ENCODE results near the gene L2HGDH. TPM values are rescaled to one million over a fixed set of nuclear protein-coding genes. Genes with fewer than 3 reads are reported as not detected.

Gene L2HGDH
- total and polyA plus RNA-seq, 10 of the 15 experiments (the other 5 are each of a cell fraction or from before 2014, with no cell fraction given): 2.6 to 18.3 (median 13.5) TPM

GRCh38 chr14:50231475-50232275 is 80.4 kb downstream of the L2HGDH start, which contains the start of gene SOS2 (continued):
- TF ChIP-seq CEBPB (IDR thresholded peaks at IDR 0.05; ENCODE audit: borderline replicate concordance in 1 of 2, low read depth in 2 of 2, low read length in 2 of 2) (no peak), MXI1 (IDR thresholded peaks at IDR 0.05; ENCODE audit: low read depth, low read length) (0 out of 2 replicates have a peak, but pooled peaks have one; percentile 9), PML (IDR thresholded peaks at IDR 0.05; ENCODE audit: low read length) (no peak), MAX (IDR thresholded peaks at IDR 0.05; ENCODE audit: low read depth, low read length) (0 out of 2 replicates have a peak, but pooled peaks have one; percentile 11), BCLAF1 (IDR thresholded peaks at IDR 0.05) (no peak), ZNF217 (IDR thresholded peaks at IDR 0.05) (0 out of 2 replicates have a peak, but pooled peaks have one; percentile 57), CBX5 (IDR thresholded peaks at IDR 0.05; ENCODE audit: low read depth) (no peak), BRCA1 (IDR thresholded peaks at IDR 0.05; ENCODE audit: low read depth, low read length) (no peak), PBX3 (IDR thresholded peaks at IDR 0.05; ENCODE audit: insufficient replicate concordance, low read depth, low read length) (no peak), STAT1 (conservative IDR thresholded peaks at IDR 0.05) (0 out of 2 replicates have a peak, but pooled peaks have one; percentile 19), ATF7 (IDR thresholded peaks at IDR 0.05; ENCODE audit: low read depth) (no peak), JUND (IDR thresholded peaks at IDR 0.05; ENCODE audit: low read depth, low read length) (no peak), IKZF1 (conservative IDR thresholded peaks at IDR 0.05) (peak; percentile 86), POLR2AphosphoS5 (IDR thresholded peaks at IDR 0.05; ENCODE audit: low read length) (peak; percentile 54; the same call in 1 of the 2 replicates), SP1 (IDR thresholded peaks at IDR 0.05; ENCODE audit: low read depth, low read length) (no peak), CHD4 (IDR thresholded peaks at IDR 0.05) (no peak), NRF1 (conservative IDR thresholded peaks at IDR 0.05; ENCODE audit: low read depth, low read length) (peak; percentile 64), PAX5 (IDR thresholded peaks at IDR 0.05; ENCODE audit: borderline replicate concordance, low read depth, low read length) (no peak), ELK1 (IDR thresholded peaks at IDR 0.05; ENCODE audit: low read depth, low read length) (no peak), HCFC1 (IDR thresholded peaks at IDR 0.05; ENCODE audit: low read length) (no peak), NFXL1 (IDR thresholded peaks at IDR 0.05; ENCODE audit: borderline replicate concordance) (no peak), TARDBP (IDR thresholded peaks at IDR 0.05; ENCODE audit: borderline replicate concordance) (no peak), USF1 (IDR thresholded peaks at IDR 0.05; ENCODE audit: borderline replicate concordance, extremely low read length, insufficient read depth, low read depth, low read length) (no peak), MYB (IDR thresholded peaks at IDR 0.05; ENCODE audit: borderline replicate concordance, low read depth, low read length) (no peak), RAD51 (IDR thresholded peaks at IDR 0.05) (no peak), CREB1 (IDR thresholded peaks at IDR 0.05; ENCODE audit: low read depth) (no peak)
